Spinal cord (tissue), 10 donors: Measurements from ENCODE around the gene ODAD4. TPM values are rescaled to one million over a fixed set of nuclear protein-coding genes. Genes with fewer than 3 reads are reported as not detected.
A peak's percentile ranks its signal among the peaks of the same experiment; 100 is the strongest.

Experiments
- DNase-seq, 6 donors: peaks; one replicate each; pipeline versions ENCODE4 v3.0.0 to v3.0.0-alpha.2; 2013 to 2015; ENCODE audit warnings: low spot score in 6 of 6, low read depth in 4 of 6
- H3K27ac ChIP-seq: one replicate; pipeline ENCODE4 v1.5.1; 2013; ENCODE audit warnings: low read depth, low read length, control low read depth
- H3K27me3 ChIP-seq: one replicate; pipeline ENCODE4 v1.6.1; 2013; ENCODE audit warnings: low read length; ENCODE audit not compliant: control insufficient read depth, insufficient read depth
- H3K36me3 ChIP-seq: one replicate; pipeline ENCODE4 v1.6.1; 2013; ENCODE audit warnings: low read length; ENCODE audit not compliant: control insufficient read depth, insufficient read depth
- H3K4me1 ChIP-seq: one replicate; pipeline ENCODE4 v1.6.1; 2013; ENCODE audit warnings: low read length; ENCODE audit not compliant: control insufficient read depth, insufficient read depth
- H3K4me3 ChIP-seq: one replicate; pipeline ENCODE4 v1.5.1; 2013; ENCODE audit warnings: low read depth, low read length, control low read depth
- H3K9me3 ChIP-seq: one replicate; pipeline ENCODE4 v1.6.1; 2013; ENCODE audit warnings: low read length; ENCODE audit not compliant: control insufficient read depth, insufficient read depth
- WGBS: methylation state at CpG from one replicate; pipeline ENCODE4 v1.1.5; 2013; ENCODE audit warnings: missing lambda C conversion rate; ENCODE audit not compliant: insufficient coverage; 5-methylcytosine and 5-hydroxymethylcytosine counted together
- polyA plus RNA-seq, 2 donors: library from polyadenylated mRNA; unstranded; fragments of 120-200 nt; gene quantifications; one replicate each; pipeline ENCODE4 v1.2.1, GENCODE V29; 2013; ENCODE audit not compliant: insufficient read length in 2 of 2
- total RNA-seq, 2 donors: library from RNA; depleted of rRNA in 1 of 2; stranded (reverse); fragments of 120-200 nt in 1 of 2; fragments of >200 nt in 1 of 2; gene quantifications; one replicate each; pipeline versions ENCODE4 v1.2.3 to v1.2.4, GENCODE V29; 2013 to 2014
- donor health status: healthy.

Gene ODAD4
- total and polyA plus RNA-seq, 4 donors: 2.0 to 8.7 (median 7.0) TPM

GRCh38 chr17:41975099-41976083 lies 45.0 kb downstream of the ODAD4 start:
- Histone ChIP-seq H3K27me3 (no peaks in the 10 kb centered on the region), H3K9me3 (no peaks in the 10 kb centered on the region), H3K36me3 (peaks cover 88% of the 10 kb centered on the region), H3K27ac (peak overlapping the region; percentile 64), H3K4me3 (no peak overlapping the region), H3K4me1 (peaks cover 48% of the 10 kb centered on the region)
- DNase-seq: peak in 1 of 6 donors; percentile 43
- WGBS: 87% methylated on average over 5 of the region's 9 CpGs

GRCh38 chr17:41976142-41976768 lies 45.8 kb downstream of the ODAD4 start:
- Histone ChIP-seq H3K27ac (peak overlapping the region; percentile 64), H3K36me3 (peaks cover 94% of the 10 kb centered on the region), H3K4me1 (peaks cover 42% of the 10 kb centered on the region), H3K27me3 (no peaks in the 10 kb centered on the region), H3K4me3 (no peak overlapping the region), H3K9me3 (no peaks in the 10 kb centered on the region)
- no peak for DNase-seq
- WGBS: 96% methylated on average over 4 of the region's 11 CpGs

- Histone ChIP-seq H3K27ac (no peak overlapping the region), H3K36me3 (peaks cover 96% of the 10 kb centered on the region), H3K4me1 (peaks cover 30% of the 10 kb centered on the region), H3K4me3 (no peak overlapping the region), H3K27me3 (no peaks in the 10 kb centered on the region), H3K9me3 (no peaks in the 10 kb centered on the region)
- no peak for DNase-seq
- WGBS: 92% methylated on average over 4 of the region's 4 CpGs
These were observed 47.6 kb downstream of the ODAD4 start for GRCh38 chr17:41977991-41978390.

- H3K9me3 ChIP-seq: no peaks in the 10 kb centered on the region
- no peak overlapping the region for H3K4me3 ChIP-seq
- H3K27me3 ChIP-seq: no peaks in the 10 kb centered on the region
- H3K27ac ChIP-seq: no peak overlapping the region
- no peak for DNase-seq
- H3K4me1 ChIP-seq: no peaks in the 10 kb centered on the region
- 95% methylated on average over 11 of the region's 14 CpGs for WGBS
- H3K36me3 ChIP-seq: peaks cover 75% of the 10 kb centered on the region
These were observed 51.8 kb downstream of the ODAD4 start for GRCh38 chr17:41982026-41982760.

- Histone ChIP-seq H3K27me3 (no peaks in the 10 kb centered on the region), H3K27ac (no peak overlapping the region)
These were observed 54.0 kb downstream of the ODAD4 start for GRCh38 chr17:41984454-41984853.

GRCh38 chr17:41985919-41986318 lies 55.5 kb downstream of the ODAD4 start:
- Histone ChIP-seq H3K27me3 (no peaks in the 10 kb centered on the region), H3K9me3 (no peaks in the 10 kb centered on the region), H3K36me3 (peaks cover 62% of the 10 kb centered on the region), H3K4me3 (no peak overlapping the region), H3K27ac (no peak overlapping the region), H3K4me1 (no peaks in the 10 kb centered on the region)
- WGBS: 100% methylated on average over 4 of the region's 8 CpGs
- no peak for DNase-seq

More at GRCh38 chr17:41984454-41984853, 54.0 kb downstream of the ODAD4 start:
- no peaks in the 10 kb centered on the region for H3K4me1 ChIP-seq
- DNase-seq: no peak
- 93% methylated on average over 7 of the region's 8 CpGs for WGBS
- H3K4me3 ChIP-seq: no peak overlapping the region
- H3K9me3 ChIP-seq: no peaks in the 10 kb centered on the region
- H3K36me3 ChIP-seq: peaks cover 63% of the 10 kb centered on the region

GRCh38 chr17:41986634-41987033 lies 56.2 kb downstream of the ODAD4 start:
- Histone ChIP-seq H3K9me3 (no peaks in the 10 kb centered on the region), H3K27me3 (no peaks in the 10 kb centered on the region), H3K36me3 (peaks cover 58% of the 10 kb centered on the region), H3K4me3 (no peak overlapping the region), H3K27ac (no peak overlapping the region), H3K4me1 (peaks cover 2% of the 10 kb centered on the region)
- WGBS: no CpG with 5 or more reads among the region's 1 CpG
- DNase-seq: no peak

- 87% methylated on average over 3 of the region's 3 CpGs for WGBS
- no peaks in the 10 kb centered on the region for H3K9me3 ChIP-seq
These were observed 57.2 kb downstream of the ODAD4 start for GRCh38 chr17:41987642-41988041.

GRCh38 chr17:41988418-41988817 lies 58.0 kb downstream of the ODAD4 start:
- no peak for DNase-seq
- Histone ChIP-seq H3K4me3 (no peak overlapping the region), H3K36me3 (peaks cover 56% of the 10 kb centered on the region), H3K9me3 (no peaks in the 10 kb centered on the region), H3K27me3 (no peaks in the 10 kb centered on the region), H3K4me1 (peaks cover 4% of the 10 kb centered on the region), H3K27ac (no peak overlapping the region)
- no CpG with 5 or more reads among the region's 2 CpGs for WGBS

More at GRCh38 chr17:41987642-41988041, 57.2 kb downstream of the ODAD4 start:
- Histone ChIP-seq H3K36me3 (peaks cover 58% of the 10 kb centered on the region), H3K4me3 (no peak overlapping the region), H3K4me1 (peaks cover 4% of the 10 kb centered on the region), H3K27me3 (no peaks in the 10 kb centered on the region), H3K27ac (no peak overlapping the region)
- DNase-seq: no peak
